Measurements from ENCODE around the gene GNG12. TPM values are rescaled to one million over a fixed set of nuclear protein-coding genes. Genes with fewer than 3 reads are reported as not detected.

GNG12 gene
- total RNA-seq, 3 donors from 2014 or later = 85.0 to 191 (median 158) TPM

DNA sequence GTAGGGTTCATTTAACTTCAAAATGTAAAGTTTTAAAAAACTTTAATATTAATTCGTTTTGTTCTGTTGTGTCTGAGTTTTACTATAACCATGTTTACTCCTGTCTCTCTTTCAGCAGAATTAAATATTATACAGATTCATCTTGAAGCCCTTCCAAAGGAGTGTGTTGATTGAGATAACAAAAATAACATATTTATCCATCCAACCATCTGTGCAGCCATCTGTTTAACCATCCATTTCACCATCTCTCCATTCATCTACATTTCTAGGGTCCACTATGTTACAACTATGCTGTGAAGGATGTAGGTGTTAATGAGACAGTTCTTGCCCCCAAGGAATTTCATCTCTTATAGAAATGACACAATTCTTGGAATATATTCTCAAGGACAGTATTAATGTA is 36.0 kb upstream of the GNG12 start:
- TF ChIP-seq, protein P1, sequence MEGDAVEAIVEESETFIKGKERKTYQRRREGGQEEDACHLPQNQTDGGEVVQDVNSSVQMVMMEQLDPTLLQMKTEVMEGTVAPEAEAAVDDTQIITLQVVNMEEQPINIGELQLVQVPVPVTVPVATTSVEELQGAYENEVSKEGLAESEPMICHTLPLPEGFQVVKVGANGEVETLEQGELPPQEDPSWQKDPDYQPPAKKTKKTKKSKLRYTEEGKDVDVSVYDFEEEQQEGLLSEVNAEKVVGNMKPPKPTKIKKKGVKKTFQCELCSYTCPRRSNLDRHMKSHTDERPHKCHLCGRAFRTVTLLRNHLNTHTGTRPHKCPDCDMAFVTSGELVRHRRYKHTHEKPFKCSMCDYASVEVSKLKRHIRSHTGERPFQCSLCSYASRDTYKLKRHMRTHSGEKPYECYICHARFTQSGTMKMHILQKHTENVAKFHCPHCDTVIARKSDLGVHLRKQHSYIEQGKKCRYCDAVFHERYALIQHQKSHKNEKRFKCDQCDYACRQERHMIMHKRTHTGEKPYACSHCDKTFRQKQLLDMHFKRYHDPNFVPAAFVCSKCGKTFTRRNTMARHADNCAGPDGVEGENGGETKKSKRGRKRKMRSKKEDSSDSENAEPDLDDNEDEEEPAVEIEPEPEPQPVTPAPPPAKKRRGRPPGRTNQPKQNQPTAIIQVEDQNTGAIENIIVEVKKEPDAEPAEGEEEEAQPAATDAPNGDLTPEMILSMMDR (IDR thresholded peaks at IDR 0.05) = no peak
- Histone ChIP-seq H3K36me3 (ENCODE audit: low read depth) (no peaks in the 10 kb centered on the region), H3K4me3 (no peak overlapping the region), H3K9me3 (no peaks in the 10 kb centered on the region), H3K4me1 (ENCODE audit: low read depth) (no peaks in the 10 kb centered on the region)
- no peak for ATAC-seq
- DNase-seq = no peak
- intact Hi-C loops (cut with DNase I, micrococcal nuclease) = no loop called here

GRCh38 chr1:67863637-67864036 is 30.4 kb upstream of the GNG12 start:
- Histone ChIP-seq H3K4me1 (ENCODE audit: low read depth) (no peaks in the 10 kb centered on the region), H3K9me3 (no peaks in the 10 kb centered on the region), H3K36me3 (ENCODE audit: low read depth) (no peaks in the 10 kb centered on the region), H3K4me3 (no peak overlapping the region)
- no peak for DNase-seq
- ATAC-seq = no peak
- TF ChIP-seq, protein P1 (IDR thresholded peaks at IDR 0.05) = no peak
- intact Hi-C loops (cut with DNase I, micrococcal nuclease) = no loop called here

GRCh38 chr1:67862685-67863084 is 29.4 kb upstream of the GNG12 start:
- H3K4me1 ChIP-seq (ENCODE audit: low read depth) = no peaks in the 10 kb centered on the region
- TF ChIP-seq, protein P1 (IDR thresholded peaks at IDR 0.05) = no peak
- ATAC-seq (no peak), DNase-seq (no peak)
- H3K4me3 ChIP-seq = no peak overlapping the region
- H3K9me3 ChIP-seq = no peaks in the 10 kb centered on the region
- intact Hi-C loops (cut with DNase I, micrococcal nuclease) = no loop called here
- H3K36me3 ChIP-seq (ENCODE audit: low read depth) = no peaks in the 10 kb centered on the region

- Histone ChIP-seq H3K4me1 (ENCODE audit: low read depth) (no peaks in the 10 kb centered on the region), H3K36me3 (ENCODE audit: low read depth) (no peaks in the 10 kb centered on the region), H3K9me3 (no peaks in the 10 kb centered on the region), H3K4me3 (no peak overlapping the region)
- no peak for DNase-seq
- intact Hi-C loops (cut with DNase I, micrococcal nuclease) = no loop called here
- no peak for ATAC-seq
- TF ChIP-seq, protein P1 (IDR thresholded peaks at IDR 0.05) = no peak
These were observed 28.7 kb upstream of the GNG12 start for GRCh38 chr1:67861856-67862516.

DNA sequence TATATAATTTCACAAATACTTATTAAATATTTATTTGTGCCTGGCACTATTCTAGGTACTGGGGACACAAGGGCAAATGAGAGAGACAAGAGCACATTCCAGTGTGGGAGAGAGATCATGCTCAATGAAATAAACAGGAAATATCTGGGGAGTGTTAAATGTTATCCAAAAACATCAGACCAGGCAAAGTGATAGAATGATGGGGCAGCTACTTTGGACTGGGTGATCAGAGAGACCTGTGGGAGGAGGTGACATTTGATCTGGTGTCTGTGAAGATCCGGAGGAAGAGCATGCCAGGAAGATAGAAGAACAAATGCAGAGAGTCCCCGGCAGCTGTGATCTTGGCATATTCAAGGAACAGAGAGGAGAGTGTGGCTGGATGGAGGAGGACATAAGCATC is 27.5 kb upstream of the GNG12 start:
- TF ChIP-seq, protein P1 (IDR thresholded peaks at IDR 0.05) = no peak
- ATAC-seq (no peak), DNase-seq (no peak)
- intact Hi-C loops (cut with DNase I, micrococcal nuclease) = no loop called here
- Histone ChIP-seq H3K4me3 (no peak overlapping the region), H3K9me3 (no peaks in the 10 kb centered on the region), H3K36me3 (ENCODE audit: low read depth) (no peaks in the 10 kb centered on the region), H3K4me1 (ENCODE audit: low read depth) (no peaks in the 10 kb centered on the region)

- TF ChIP-seq, protein P1 (IDR thresholded peaks at IDR 0.05) = no peak
- Histone ChIP-seq H3K36me3 (ENCODE audit: low read depth) (no peaks in the 10 kb centered on the region), H3K4me3 (no peak overlapping the region), H3K4me1 (ENCODE audit: low read depth) (no peaks in the 10 kb centered on the region), H3K9me3 (no peaks in the 10 kb centered on the region)
- intact Hi-C loops (cut with DNase I, micrococcal nuclease) = loop anchor here in 1 of 2 donors (10.0 kb wide), 1 partner anchor 258 kb away; no protein-coding TSS in a partner anchor
- DNase-seq (no peak), ATAC-seq (no peak)
These were observed 23.7 kb upstream of the GNG12 start for GRCh38 chr1:67856921-67857320.

Data from mucosa of descending colon (tissue), 3 donors.